ENCODE measurements around the gene ADAMTSL3.
"Not testable (repeated sequence)": the region's sequence is repeated elsewhere in the genome, so short reads cannot be mapped to it uniquely, and the experiment has no call there.

- TF ChIP-seq CTCF (IDR thresholded peaks at IDR 0.05; ENCODE audit: poor library complexity, severe bottlenecking); EP300 (conservative IDR thresholded peaks at IDR 0.05; ENCODE audit: poor library complexity, severe bottlenecking); EZH2 (IDR thresholded peaks at IDR 0.05; ENCODE audit: borderline replicate concordance, insufficient read depth, low read length, poor library complexity, severe bottlenecking): not testable (repeated sequence)
Measured at GRCh38 chr15:84079325-84079884, 425.5 kb downstream of the ADAMTSL3 start.

Measured in neural cell (in vitro differentiated cells).